Stimulated activated CD4-positive, alpha-beta T cell treated with anti-CD3 and anti-CD28 coated beads, Interleukin-1b, Interleukin-23, amount 100 ng/mL, for 1 hour (primary cell): Measurements from ENCODE around the gene ELMO1.

Experiments
- DNase-seq, 2 donors: peaks; one replicate each; pipeline ENCODE4 v3.0.0-alpha.2; 2020; ENCODE audit warnings: low read depth in 2 of 2

Gene ELMO1

GRCh38 chr7:36880108-36880507 lies 568.6 kb downstream of the ELMO1 start:
- DNase-seq: no peak

- DNase-seq: no peak
Observed at GRCh38 chr7:36879021-36879420, 569.6 kb downstream of the ELMO1 start.

- DNase-seq: no peak
Observed at GRCh38 chr7:36878288-36878687, 570.4 kb downstream of the ELMO1 start.

- DNase-seq: no peak
Observed at GRCh38 chr7:36875794-36876193, 572.9 kb downstream of the ELMO1 start.

DNA sequence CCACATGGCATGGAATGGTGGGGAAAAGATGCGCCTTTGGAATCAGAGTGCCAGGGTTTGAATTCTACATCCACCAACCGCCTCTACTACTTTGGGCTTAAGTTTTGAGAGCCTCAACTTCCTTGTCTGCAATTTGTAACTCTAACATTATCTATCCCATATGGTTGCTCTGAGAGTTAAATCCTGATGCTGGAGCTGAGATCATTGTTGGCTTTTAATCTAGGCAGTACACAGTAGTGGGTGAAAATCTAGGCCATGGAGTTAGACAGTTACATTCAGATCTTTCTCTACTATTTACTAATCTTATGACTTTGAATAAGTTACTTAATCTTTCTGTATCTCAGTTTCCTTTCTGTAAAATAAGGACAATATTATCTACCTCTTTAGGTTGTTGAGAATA lies 574.6 kb downstream of the ELMO1 start:
- DNase-seq: no peak

DNA sequence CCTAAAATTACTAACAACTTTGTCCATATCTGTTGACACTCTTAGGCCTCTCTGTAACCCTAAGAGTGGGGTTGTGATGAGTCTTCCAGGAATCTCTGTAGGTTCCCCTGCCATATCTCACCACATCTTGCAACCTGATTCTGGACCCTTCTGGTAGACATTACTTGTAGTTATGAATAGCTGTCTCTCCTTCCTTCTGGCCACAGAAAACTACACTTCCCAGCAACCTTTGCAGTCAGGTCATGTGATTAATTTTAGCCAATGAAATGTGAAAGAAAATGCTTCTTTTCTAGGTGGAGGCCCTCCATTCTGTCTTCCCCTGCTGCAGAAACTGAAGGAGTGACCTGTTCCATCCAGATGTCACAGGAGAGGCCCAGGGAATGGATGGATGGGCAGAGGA lies 576.8 kb downstream of the ELMO1 start:
- no peak for DNase-seq

DNA sequence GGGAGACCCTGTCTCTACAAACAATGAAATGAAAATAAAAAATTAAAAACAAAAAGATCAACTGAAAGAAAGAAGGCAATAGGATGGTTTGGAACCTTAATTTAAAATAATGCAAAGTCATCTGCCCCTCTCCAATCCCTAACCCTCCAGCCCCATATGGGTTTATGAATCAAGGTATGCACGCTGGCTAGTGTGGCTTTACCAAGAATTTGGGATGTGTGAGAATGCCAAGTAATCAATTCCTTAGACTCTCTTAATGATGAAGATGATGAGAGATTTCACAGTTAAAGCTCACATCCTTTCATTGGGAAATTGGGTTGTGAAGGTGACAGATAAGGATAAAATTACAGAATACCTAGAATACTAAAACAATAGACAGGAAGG lies 577.3 kb downstream of the ELMO1 start:
- no peak for DNase-seq

- no peak for DNase-seq
Observed at GRCh38 chr7:36870625-36871354, 577.9 kb downstream of the ELMO1 start.

GRCh38 chr7:36868727-36869411 lies 579.8 kb downstream of the ELMO1 start:
- DNase-seq: no peak

GRCh38 chr7:36865019-36865418 lies 583.6 kb downstream of the ELMO1 start:
- DNase-seq: no peak

DNA sequence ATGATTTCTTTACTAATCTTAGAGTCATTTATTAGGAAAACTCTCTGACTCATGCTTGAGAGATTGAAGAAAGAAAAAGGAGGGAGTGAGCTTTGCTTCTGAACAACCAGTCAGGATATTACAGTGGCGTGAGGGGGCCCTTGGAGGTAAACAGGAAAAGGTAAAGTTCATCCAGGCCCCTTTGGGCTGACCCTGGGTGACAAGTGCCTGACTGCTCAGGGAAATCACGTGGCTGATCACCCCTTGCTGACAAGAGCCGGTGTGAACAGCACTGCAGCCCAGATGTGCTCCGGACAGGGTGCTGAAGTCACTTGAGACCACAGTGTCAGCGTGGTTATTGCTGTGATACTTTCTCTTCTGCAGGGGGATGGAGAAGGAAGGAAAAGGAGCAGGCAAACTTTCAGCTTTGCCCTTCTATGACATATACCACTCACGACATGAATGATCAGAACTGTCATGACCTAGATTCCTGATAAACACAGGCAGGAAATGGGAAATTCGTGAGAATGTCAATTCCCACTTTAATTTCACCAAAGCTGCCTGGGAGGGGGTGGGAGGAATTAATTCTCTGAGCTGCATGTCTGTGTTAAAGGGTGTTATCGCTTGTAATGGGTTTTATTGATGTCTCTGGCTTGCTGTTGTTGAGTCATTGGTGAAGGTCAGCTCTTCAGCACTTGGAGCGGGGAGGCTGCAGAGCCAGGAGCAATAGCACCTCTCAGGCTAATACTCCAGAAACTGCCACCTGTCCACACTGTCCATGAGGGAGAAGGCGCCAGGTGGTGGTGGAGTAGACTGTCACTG lies 584.6 kb downstream of the ELMO1 start:
- no peak for DNase-seq

DNA sequence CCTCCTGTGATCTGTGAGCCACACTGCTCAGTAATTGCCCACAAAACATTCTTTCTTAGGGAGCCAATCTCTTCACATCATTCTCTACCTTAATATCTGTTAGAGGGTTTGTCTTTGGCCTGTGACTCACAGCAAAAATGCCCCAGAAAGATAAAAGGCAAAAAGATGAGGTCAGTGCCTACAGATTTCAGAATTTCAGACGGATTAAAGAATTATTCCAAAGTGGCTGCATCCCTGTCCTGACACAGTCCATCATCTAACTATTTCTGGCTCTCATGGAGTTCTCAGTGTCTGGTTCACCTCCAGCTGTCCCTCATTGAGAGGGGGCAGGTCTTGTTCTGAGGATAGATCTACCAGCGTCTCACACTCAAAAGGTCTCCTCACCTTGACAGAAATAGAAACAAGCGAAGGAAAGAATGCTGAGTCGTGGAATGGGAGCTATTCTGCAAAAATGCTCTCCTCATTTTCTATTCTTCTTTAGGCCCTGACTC lies 585.8 kb downstream of the ELMO1 start:
- no peak for DNase-seq

GRCh38 chr7:36861656-36862055 lies 587.0 kb downstream of the ELMO1 start:
- no peak for DNase-seq

DNA sequence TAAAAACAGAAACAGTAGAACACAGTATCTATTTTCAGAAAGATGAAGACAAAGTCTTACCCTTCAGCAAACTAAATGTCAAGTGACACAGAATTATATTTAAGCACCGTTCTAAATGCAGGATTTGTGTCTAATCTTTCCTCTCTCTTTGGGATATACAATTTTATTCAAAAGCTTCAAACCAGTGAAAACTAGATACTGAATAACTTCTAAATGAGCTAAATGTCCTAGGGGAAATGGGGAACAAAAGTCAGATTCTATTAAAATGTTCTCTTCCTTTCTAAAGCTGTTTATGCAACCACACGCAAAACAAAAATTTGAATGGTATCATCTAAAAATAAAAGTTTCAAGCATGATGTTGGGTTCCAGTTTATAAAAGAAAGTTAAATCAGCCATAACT lies 588.0 kb downstream of the ELMO1 start:
- no peak for DNase-seq

GRCh38 chr7:36855330-36855729 lies 593.3 kb downstream of the ELMO1 start:
- no peak for DNase-seq

GRCh38 chr7:36854652-36855051 lies 594.0 kb downstream of the ELMO1 start:
- no peak for DNase-seq

DNA sequence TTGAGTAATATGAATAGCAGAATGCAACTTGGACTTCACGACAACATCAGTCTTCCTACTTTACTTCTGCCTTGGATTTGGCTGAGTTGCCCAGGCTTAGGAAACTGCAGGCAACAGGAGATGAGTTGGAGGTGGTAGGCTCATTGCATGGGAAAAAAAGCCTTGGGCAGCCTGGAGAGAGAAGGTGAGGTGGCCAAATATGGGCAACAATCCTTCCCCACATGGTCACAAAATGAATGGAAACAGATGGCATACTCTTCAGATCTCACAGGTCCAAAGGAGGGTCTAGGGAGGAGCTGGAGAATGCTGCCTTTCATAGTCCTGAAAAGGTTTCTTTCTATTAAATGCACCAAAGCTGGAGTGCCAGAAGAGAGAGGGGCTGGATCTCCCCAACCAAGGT lies 595.7 kb downstream of the ELMO1 start:
- no peak for DNase-seq

- DNase-seq: no peak
Observed at GRCh38 chr7:36852017-36852416, 596.6 kb downstream of the ELMO1 start.

DNA sequence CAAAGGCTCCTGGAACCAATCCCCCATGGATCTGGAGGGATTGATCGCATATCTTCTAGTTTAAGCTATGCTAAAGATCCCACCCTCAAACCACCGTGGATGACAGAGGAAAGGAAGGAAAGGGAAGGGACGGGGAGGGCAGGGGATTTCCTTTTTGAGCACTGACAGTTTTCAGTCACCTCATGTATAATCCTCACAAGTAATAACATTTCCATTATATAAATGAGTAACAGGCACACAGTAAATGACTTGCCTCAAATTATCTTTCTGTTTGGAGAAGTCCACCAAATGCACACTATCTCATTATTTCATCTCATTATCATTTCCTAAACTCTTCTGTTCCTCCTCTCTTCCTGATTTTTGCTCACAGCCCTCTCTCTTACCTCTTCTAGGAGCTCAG lies 597.3 kb downstream of the ELMO1 start:
- DNase-seq: no peak

DNA sequence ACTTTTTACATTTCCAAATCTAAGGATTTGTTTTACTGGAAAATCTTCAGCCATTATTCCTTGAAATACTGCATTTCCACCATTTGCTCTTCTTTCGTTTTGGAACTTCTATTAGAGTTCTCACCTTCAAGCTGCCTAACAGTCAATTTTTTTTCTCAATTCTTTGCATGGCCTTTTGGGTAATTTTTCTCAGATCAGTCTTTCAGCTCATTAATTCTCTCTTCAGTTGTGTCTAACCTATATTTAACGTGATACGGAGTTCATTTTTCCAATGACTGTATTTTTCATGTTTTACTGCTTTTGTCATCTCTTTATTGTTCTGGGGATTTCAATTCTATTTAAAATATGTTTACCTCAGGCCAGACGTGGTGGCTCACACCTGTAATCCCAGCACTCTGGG lies 600.7 kb downstream of the ELMO1 start:
- DNase-seq: no peak

GRCh38 chr7:36844374-36844773 lies 604.3 kb downstream of the ELMO1 start:
- no peak for DNase-seq

DNA sequence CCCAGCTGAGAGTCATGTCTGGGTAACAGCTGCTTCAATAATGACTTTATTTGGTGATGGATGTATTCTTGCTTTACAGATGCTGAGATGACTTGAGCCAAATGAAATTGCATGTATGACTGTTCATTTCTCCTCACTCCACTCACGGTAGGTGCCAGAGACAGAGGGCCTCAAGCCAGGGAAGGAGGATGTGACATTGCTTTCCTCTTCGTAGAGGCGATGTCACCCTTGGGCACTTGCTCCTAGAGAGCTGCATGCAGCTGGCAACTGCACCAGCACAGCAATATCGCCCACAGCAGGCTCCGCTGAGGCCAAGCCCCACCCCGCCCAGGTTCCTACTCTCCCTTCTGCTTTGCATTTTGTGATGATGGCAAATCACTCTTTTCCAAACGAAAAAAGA lies 607.8 kb downstream of the ELMO1 start:
- DNase-seq: no peak
